ENCODE results near the gene SENP8. TPM values are rescaled to one million over a fixed set of nuclear protein-coding genes. Genes with fewer than 3 reads are reported as not detected.

SENP8 gene
- total and polyA plus RNA-seq, 2 of the 13 experiments (the other 11 are each of a cell fraction or from before 2014, with no cell fraction given) = 2.7 to 3.0 TPM

- Histone ChIP-seq H3K79me2 (ENCODE audit: insufficient read depth, low read length) (no peaks in the 10 kb centered on the region), H2AFZ (ENCODE audit: low read length) (no peak overlapping the region), H3K9me3 (ENCODE audit: low read length) (no peaks in the 10 kb centered on the region), H3K9ac (ENCODE audit: insufficient read depth, low read depth, low read length) (no peak overlapping the region), H3K4me2 (ENCODE audit: low read depth, low read length) (no peak overlapping the region), H3K4me1 (ENCODE audit: insufficient read depth, low read length) (peaks cover 26% of the 10 kb centered on the region), H4K20me1 (ENCODE audit: insufficient read depth, low read length) (no peaks in the 10 kb centered on the region), H3K27me3 (ENCODE audit: control insufficient read depth in 1 of 2, insufficient read depth in 2 of 2, low read length in 2 of 2) (peaks cover 2 to 54% of the 10 kb centered on the region in 2 experiments; a peak in 4 of 5 replicates), H3K36me3 (replicated peaks in 1 of 2; ENCODE audit: control insufficient read depth in 1 of 2, insufficient read depth in 2 of 2, low read length in 2 of 2) (no peaks in the 10 kb centered on the region), H3K4me3 (replicated peaks in 1 of 3; ENCODE audit: insufficient read depth in 1 of 3, low read depth in 2 of 3, low read length in 3 of 3) (no peak overlapping the region), H3K27ac (ENCODE audit: extremely low read length, insufficient read depth, low read length) (no peak overlapping the region)
- no peak for FAIRE-seq
- no peak for ATAC-seq
- ChIA-PET POLR2A (no interaction called here), CTCF (ENCODE audit: low intra/inter-chr PET ratio, low total read pairs) (no interaction called here)
- intact Hi-C loops (cut with micrococcal nuclease; ENCODE audit: unreplicated experiment) = no loop called here
- BruUV-seq (replicated peaks) = no TSS peak
- 33% methylated on average over 3 of the region's 6 CpGs for WGBS (ENCODE audit: low lambda C conversion rate)
- no peak for DNase-seq (ENCODE audit: low spot score)
- in situ Hi-C loops (cut with HindIII; ENCODE audit: extremely low pct_ligation_motif_present, low pct_unique_long_range_greater_than_20kb) = no loop called here
- TF ChIP-seq RBAK (CRISPR knock-in tag; IDR thresholded peaks at IDR 0.05) (no peak), TFDP1 (CRISPR knock-in tag; IDR thresholded peaks at IDR 0.05; ENCODE audit: borderline replicate concordance) (no peak), ERF (CRISPR knock-in tag; IDR thresholded peaks at IDR 0.05) (no peak), ARNT2 (CRISPR knock-in tag; IDR thresholded peaks at IDR 0.05; ENCODE audit: low read depth) (no peak), ZNF878 (CRISPR knock-in tag; IDR thresholded peaks at IDR 0.05) (no peak), ZNF513 (CRISPR knock-in tag; conservative IDR thresholded peaks at IDR 0.05) (no peak), ZNF354B (CRISPR knock-in tag; IDR thresholded peaks at IDR 0.05) (no peak), FIP1L1 (IDR thresholded peaks at IDR 0.05; ENCODE audit: borderline replicate concordance, insufficient read depth, low read depth, low read length) (no peak), MTF1 (CRISPR knock-in tag; IDR thresholded peaks at IDR 0.05) (no peak), GLI4 (CRISPR knock-in tag; IDR thresholded peaks at IDR 0.05; ENCODE audit: borderline replicate concordance) (no peak), ZNF350 (CRISPR knock-in tag; IDR thresholded peaks at IDR 0.05; ENCODE audit: borderline replicate concordance, low read depth) (no peak), ZNF235 (CRISPR knock-in tag; IDR thresholded peaks at IDR 0.05; ENCODE audit: borderline replicate concordance) (no peak), GLMP (CRISPR knock-in tag; IDR thresholded peaks at IDR 0.05; ENCODE audit: borderline replicate concordance) (no peak), MTERF4 (CRISPR knock-in tag; IDR thresholded peaks at IDR 0.05) (no peak)
- TF ChIP-seq, protein P1, sequence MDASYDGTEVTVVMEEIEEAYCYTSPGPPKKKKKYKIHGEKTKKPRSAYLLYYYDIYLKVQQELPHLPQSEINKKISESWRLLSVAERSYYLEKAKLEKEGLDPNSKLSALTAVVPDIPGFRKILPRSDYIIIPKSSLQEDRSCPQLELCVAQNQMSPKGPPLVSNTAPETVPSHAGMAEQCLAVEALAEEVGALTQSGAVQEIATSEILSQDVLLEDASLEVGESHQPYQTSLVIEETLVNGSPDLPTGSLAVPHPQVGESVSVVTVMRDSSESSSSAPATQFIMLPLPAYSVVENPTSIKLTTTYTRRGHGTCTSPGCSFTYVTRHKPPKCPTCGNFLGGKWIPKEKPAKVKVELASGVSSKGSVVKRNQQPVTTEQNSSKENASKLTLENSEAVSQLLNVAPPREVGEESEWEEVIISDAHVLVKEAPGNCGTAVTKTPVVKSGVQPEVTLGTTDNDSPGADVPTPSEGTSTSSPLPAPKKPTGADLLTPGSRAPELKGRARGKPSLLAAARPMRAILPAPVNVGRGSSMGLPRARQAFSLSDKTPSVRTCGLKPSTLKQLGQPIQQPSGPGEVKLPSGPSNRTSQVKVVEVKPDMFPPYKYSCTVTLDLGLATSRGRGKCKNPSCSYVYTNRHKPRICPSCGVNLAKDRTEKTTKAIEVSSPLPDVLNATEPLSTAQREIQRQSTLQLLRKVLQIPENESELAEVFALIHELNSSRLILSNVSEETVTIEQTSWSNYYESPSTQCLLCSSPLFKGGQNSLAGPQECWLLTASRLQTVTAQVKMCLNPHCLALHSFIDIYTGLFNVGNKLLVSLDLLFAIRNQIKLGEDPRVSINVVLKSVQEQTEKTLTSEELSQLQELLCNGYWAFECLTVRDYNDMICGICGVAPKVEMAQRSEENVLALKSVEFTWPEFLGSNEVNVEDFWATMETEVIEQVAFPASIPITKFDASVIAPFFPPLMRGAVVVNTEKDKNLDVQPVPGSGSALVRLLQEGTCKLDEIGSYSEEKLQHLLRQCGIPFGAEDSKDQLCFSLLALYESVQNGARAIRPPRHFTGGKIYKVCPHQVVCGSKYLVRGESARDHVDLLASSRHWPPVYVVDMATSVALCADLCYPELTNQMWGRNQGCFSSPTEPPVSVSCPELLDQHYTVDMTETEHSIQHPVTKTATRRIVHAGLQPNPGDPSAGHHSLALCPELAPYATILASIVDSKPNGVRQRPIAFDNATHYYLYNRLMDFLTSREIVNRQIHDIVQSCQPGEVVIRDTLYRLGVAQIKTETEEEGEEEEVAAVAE (CRISPR knock-in tag; IDR thresholded peaks at IDR 0.05; ENCODE audit: borderline replicate concordance) = no peak
These were observed 58.0 kb downstream of the SENP8 start for GRCh38 chr15:72176159-72176558.

Measured in HepG2 (cell line).